NCI-H526 treated with DMSO at 0.1 percent for 48 hours (cell line): ENCODE data around the gene PPP1R13B.
"Not testable (repeated sequence)": the region's sequence is repeated elsewhere in the genome, so short reads cannot be mapped to it uniquely, and the experiment has no call there.

ENCODE experiments used
- DNase-seq: peaks from one replicate; lab custom pipeline; 2025; lab: John Stamatoyannopoulos, UW

PPP1R13B gene

GRCh38 chr14:103699901-103700752 lies 147.2 kb downstream of the PPP1R13B start:
- no peak for DNase-seq

GRCh38 chr14:103699261-103699661 lies 148.1 kb downstream of the PPP1R13B start:
- no peak for DNase-seq

GRCh38 chr14:103698380-103699260 lies 148.8 kb downstream of the PPP1R13B start:
- DNase-seq = no peak

GRCh38 chr14:103697603-103698379 lies 149.6 kb downstream of the PPP1R13B start:
- DNase-seq = no peak

GRCh38 chr14:103697206-103697602 lies 150.2 kb downstream of the PPP1R13B start:
- DNase-seq = no peak

- no peak for DNase-seq
These were observed 150.8 kb downstream of the PPP1R13B start for GRCh38 chr14:103696466-103697071.

- no peak for DNase-seq
These were observed 151.3 kb downstream of the PPP1R13B start for GRCh38 chr14:103696070-103696402.

GRCh38 chr14:103695296-103696069 lies 151.9 kb downstream of the PPP1R13B start:
- no peak for DNase-seq

- no peak for DNase-seq
These were observed 152.8 kb downstream of the PPP1R13B start for GRCh38 chr14:103694572-103695026.

GRCh38 chr14:103693515-103693914 lies 153.9 kb downstream of the PPP1R13B start:
- DNase-seq = no peak

- DNase-seq = no peak
These were observed 154.5 kb downstream of the PPP1R13B start for GRCh38 chr14:103692871-103693270.

GRCh38 chr14:103692159-103692558 lies 155.2 kb downstream of the PPP1R13B start:
- no peak for DNase-seq

GRCh38 chr14:103691655-103692054 lies 155.7 kb downstream of the PPP1R13B start:
- not testable (repeated sequence) for DNase-seq

GRCh38 chr14:103690332-103690731 lies 157.0 kb downstream of the PPP1R13B start:
- DNase-seq = no peak

GRCh38 chr14:103688906-103689902 lies 158.2 kb downstream of the PPP1R13B start:
- no peak for DNase-seq

GRCh38 chr14:103688441-103688840 lies 158.9 kb downstream of the PPP1R13B start:
- no peak for DNase-seq

GRCh38 chr14:103687712-103688111 lies 159.7 kb downstream of the PPP1R13B start:
- DNase-seq = no peak

- no peak for DNase-seq
These were observed 160.4 kb downstream of the PPP1R13B start for GRCh38 chr14:103686831-103687485.
